ENCODE results near the gene SHLD1.

SHLD1 gene

GRCh38 chr20:5895626-5896025 lies 145.4 kb downstream of the SHLD1 start:
- DNase-seq (ENCODE audit: low spot score): no peak

GRCh38 chr20:5899444-5899843 lies 149.2 kb downstream of the SHLD1 start:
- no peak for TF ChIP-seq CTCF (IDR thresholded peaks at IDR 0.05; ENCODE audit: extremely low read depth, missing control alignments)
- no peak for DNase-seq (ENCODE audit: low spot score)

More at GRCh38 chr20:5895626-5896025, 145.4 kb downstream of the SHLD1 start:
- no peak for TF ChIP-seq CTCF (IDR thresholded peaks at IDR 0.05; ENCODE audit: extremely low read depth, missing control alignments)

- no peak for DNase-seq (ENCODE audit: low spot score)
- no peak for TF ChIP-seq CTCF (IDR thresholded peaks at IDR 0.05; ENCODE audit: extremely low read depth, missing control alignments)
Measured at GRCh38 chr20:5900908-5901307, 150.7 kb downstream of the SHLD1 start.

- no peak for TF ChIP-seq CTCF (IDR thresholded peaks at IDR 0.05; ENCODE audit: extremely low read depth, missing control alignments)
- DNase-seq (ENCODE audit: low spot score): no peak
Measured at GRCh38 chr20:5908981-5909380, 158.8 kb downstream of the SHLD1 start.

- no peak for TF ChIP-seq CTCF (IDR thresholded peaks at IDR 0.05; ENCODE audit: extremely low read depth, missing control alignments)
- DNase-seq (ENCODE audit: low spot score): no peak
Measured at GRCh38 chr20:5910186-5910585, 160.0 kb downstream of the SHLD1 start.

- no peak for DNase-seq (ENCODE audit: low spot score)
- no peak for TF ChIP-seq CTCF (IDR thresholded peaks at IDR 0.05; ENCODE audit: extremely low read depth, missing control alignments)
Measured at GRCh38 chr20:5913166-5913565, 163.0 kb downstream of the SHLD1 start.

All from GM20000 (cell line).